ENCODE measurements around the gene FBXO10.

- TF ChIP-seq CTCF (IDR thresholded peaks at IDR 0.05): no peak
- TF ChIP-seq POLR2A (IDR thresholded peaks at IDR 0.05): no peak
Observed at GRCh38 chr9:37534901-37535300, 41.3 kb downstream of the FBXO10 start.

All from testis (tissue), 2 donors.